Measurements from ENCODE around the gene SORCS1. TPM values are rescaled to one million over a fixed set of nuclear protein-coding genes. Genes with fewer than 3 reads are reported as not detected.

Gene SORCS1
- total RNA-seq, 3 donors from 2014 or later = 0.73 to 3.3 (median 2.9) TPM

GRCh38 chr10:106874604-106874889 lies 290.0 kb downstream of the SORCS1 start:
- no peaks in the 10 kb centered on the region for H3K27me3 ChIP-seq
- no peak overlapping the region for H3K4me3 ChIP-seq
- intact Hi-C loops (cut with DNase I; ENCODE audit: low total_unique reads) = loop anchor here (5.0 kb wide), 1 partner anchor 428 kb away; no protein-coding TSS in a partner anchor
- no peak overlapping the region for H3K27ac ChIP-seq
- DNase-seq (ENCODE audit: low spot score in 2 of 2) = no peak
- H3K9me3 ChIP-seq = peaks cover 0 to 8% of the 10 kb centered on the region in 2 donors
- TF ChIP-seq POLR2A (IDR thresholded peaks at IDR 0.05) (no peak), POLR2AphosphoS5 (IDR thresholded peaks at IDR 0.05) (no peak)
- TF ChIP-seq, protein P1, sequence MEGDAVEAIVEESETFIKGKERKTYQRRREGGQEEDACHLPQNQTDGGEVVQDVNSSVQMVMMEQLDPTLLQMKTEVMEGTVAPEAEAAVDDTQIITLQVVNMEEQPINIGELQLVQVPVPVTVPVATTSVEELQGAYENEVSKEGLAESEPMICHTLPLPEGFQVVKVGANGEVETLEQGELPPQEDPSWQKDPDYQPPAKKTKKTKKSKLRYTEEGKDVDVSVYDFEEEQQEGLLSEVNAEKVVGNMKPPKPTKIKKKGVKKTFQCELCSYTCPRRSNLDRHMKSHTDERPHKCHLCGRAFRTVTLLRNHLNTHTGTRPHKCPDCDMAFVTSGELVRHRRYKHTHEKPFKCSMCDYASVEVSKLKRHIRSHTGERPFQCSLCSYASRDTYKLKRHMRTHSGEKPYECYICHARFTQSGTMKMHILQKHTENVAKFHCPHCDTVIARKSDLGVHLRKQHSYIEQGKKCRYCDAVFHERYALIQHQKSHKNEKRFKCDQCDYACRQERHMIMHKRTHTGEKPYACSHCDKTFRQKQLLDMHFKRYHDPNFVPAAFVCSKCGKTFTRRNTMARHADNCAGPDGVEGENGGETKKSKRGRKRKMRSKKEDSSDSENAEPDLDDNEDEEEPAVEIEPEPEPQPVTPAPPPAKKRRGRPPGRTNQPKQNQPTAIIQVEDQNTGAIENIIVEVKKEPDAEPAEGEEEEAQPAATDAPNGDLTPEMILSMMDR (IDR thresholded peaks at IDR 0.05) = no peak
- H3K36me3 ChIP-seq = no peaks in the 10 kb centered on the region
- H3K4me1 ChIP-seq = no peaks in the 10 kb centered on the region

DNA sequence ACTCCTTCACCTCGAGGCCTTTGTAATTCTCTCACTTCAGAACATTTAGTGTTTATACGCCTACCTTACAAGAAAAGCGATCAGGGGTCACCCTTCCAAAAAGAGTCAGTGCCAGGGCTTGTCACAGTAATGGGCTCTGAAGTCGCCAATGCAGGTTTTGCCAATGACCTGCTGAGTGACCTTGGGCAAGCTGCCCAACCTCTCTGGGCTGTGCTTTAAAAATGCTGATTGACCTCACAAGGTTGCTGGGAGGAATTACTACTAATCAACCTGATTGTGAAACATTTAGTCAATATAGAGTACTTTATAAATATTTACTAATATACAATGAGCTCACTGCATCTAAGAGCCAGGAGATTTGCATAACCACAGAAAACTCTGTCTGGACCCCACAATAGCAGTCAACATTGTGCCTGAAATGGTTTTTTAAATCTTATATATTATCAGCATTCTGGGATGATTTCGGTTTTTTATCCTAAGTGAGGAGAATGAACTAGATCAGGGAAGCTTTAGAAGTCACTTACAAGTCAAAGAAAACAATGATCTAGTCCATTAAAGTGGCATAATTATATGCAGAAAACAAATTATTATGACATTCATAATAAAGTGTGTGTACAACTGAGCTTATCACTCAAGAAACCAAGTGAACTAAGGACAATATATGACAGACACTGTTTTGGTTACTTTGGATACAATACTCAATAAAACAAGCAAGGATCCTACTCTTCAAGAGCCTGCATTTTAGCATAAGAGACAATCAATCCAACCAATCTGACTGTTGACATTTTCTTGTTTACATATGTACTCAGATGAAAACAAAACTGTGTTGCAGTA lies 290.5 kb downstream of the SORCS1 start:
- Histone ChIP-seq H3K9me3 (peaks cover 0 to 8% of the 10 kb centered on the region in 2 donors), H3K4me3 (no peak overlapping the region), H3K36me3 (no peaks in the 10 kb centered on the region), H3K27me3 (no peaks in the 10 kb centered on the region), H3K4me1 (no peaks in the 10 kb centered on the region), H3K27ac (no peak overlapping the region)
- TF ChIP-seq POLR2AphosphoS5 (IDR thresholded peaks at IDR 0.05) (no peak), POLR2A (IDR thresholded peaks at IDR 0.05) (no peak)
- TF ChIP-seq, protein P1 (IDR thresholded peaks at IDR 0.05) = no peak
- intact Hi-C loops (cut with DNase I; ENCODE audit: low total_unique reads) = loop anchor here (5.0 kb wide), 1 partner anchor 428 kb away; no protein-coding TSS in a partner anchor
- DNase-seq (ENCODE audit: low spot score in 2 of 2) = no peak

GRCh38 chr10:106872176-106872575 lies 292.3 kb downstream of the SORCS1 start:
- H3K27ac ChIP-seq = no peak overlapping the region
- H3K36me3 ChIP-seq = no peaks in the 10 kb centered on the region
- H3K9me3 ChIP-seq = peaks cover 0 to 8% of the 10 kb centered on the region in 2 donors
- H3K4me1 ChIP-seq = no peaks in the 10 kb centered on the region
- intact Hi-C loops (cut with DNase I; ENCODE audit: low total_unique reads) = loop anchor here (5.0 kb wide), 1 partner anchor 430 kb away; no protein-coding TSS in a partner anchor
- no peaks in the 10 kb centered on the region for H3K27me3 ChIP-seq
- TF ChIP-seq, protein P1 (IDR thresholded peaks at IDR 0.05) = no peak
- TF ChIP-seq POLR2AphosphoS5 (IDR thresholded peaks at IDR 0.05) (no peak), POLR2A (IDR thresholded peaks at IDR 0.05) (no peak)
- DNase-seq (ENCODE audit: low spot score in 2 of 2) = no peak
- no peak overlapping the region for H3K4me3 ChIP-seq

GRCh38 chr10:106866244-106866845 lies 298.2 kb downstream of the SORCS1 start:
- no peak overlapping the region for H3K27ac ChIP-seq
- DNase-seq (ENCODE audit: low spot score in 2 of 2) = no peak
- H3K9me3 ChIP-seq = peaks cover 0 to 8% of the 10 kb centered on the region in 2 donors
- no peak overlapping the region for H3K4me3 ChIP-seq
- no peaks in the 10 kb centered on the region for H3K36me3 ChIP-seq
- TF ChIP-seq POLR2A (IDR thresholded peaks at IDR 0.05) (no peak), POLR2AphosphoS5 (IDR thresholded peaks at IDR 0.05) (no peak)
- TF ChIP-seq, protein P1 (IDR thresholded peaks at IDR 0.05) = no peak
- no peaks in the 10 kb centered on the region for H3K27me3 ChIP-seq
- H3K4me1 ChIP-seq = no peaks in the 10 kb centered on the region
- intact Hi-C loops (cut with DNase I; ENCODE audit: low total_unique reads) = no loop called here

DNA sequence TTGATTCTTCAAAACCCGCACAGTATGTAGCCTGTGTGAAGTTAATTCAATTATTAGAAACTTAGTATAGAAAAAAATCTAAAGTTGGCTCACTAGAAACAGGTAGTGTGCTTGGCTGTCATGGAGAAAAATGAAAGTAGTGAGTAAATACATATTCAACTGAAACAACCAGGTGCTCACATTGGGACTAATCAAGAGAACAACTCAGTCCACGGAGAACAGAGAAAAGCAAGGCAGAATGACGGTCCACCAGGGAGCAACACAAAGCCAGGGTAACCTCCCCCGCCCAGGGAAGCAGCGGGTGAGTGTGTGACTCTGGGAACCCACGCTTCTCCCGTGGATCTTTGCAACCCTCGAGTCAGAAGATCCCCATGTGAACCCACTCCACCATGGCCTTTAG lies 300.5 kb downstream of the SORCS1 start:
- Histone ChIP-seq H3K36me3 (no peaks in the 10 kb centered on the region), H3K4me3 (no peak overlapping the region), H3K4me1 (no peaks in the 10 kb centered on the region), H3K27ac (no peak overlapping the region), H3K27me3 (no peaks in the 10 kb centered on the region), H3K9me3 (no peaks in the 10 kb centered on the region)
- intact Hi-C loops (cut with DNase I; ENCODE audit: low total_unique reads) = no loop called here
- no peak for TF ChIP-seq POLR2A (IDR thresholded peaks at IDR 0.05)
- TF ChIP-seq, protein P1 (IDR thresholded peaks at IDR 0.05) = no peak
- TF ChIP-seq POLR2AphosphoS5 (IDR thresholded peaks at IDR 0.05) = no peak
- no peak for DNase-seq (ENCODE audit: low spot score in 2 of 2)
